GM19397 (cell line): ENCODE data around the gene FAM229A.
"Not testable (repeated sequence)": the region's sequence is repeated elsewhere in the genome, so short reads cannot be mapped to it uniquely, and the experiment has no call there.

Experiments used
- ATAC-seq: cut with Tn5 transposase; IDR thresholded peaks from one replicate; pipeline ENCODE4 v1.9.1; 2021; ENCODE audit warnings: mild to moderate bottlenecking, moderate library complexity; ENCODE audit not compliant: unreplicated experiment

The FAM229A gene

GRCh38 chr1:32362474-32363313, at the start of gene FAM229A, which contains the start of gene TSSK3:
FAM229A (minus strand) TSS chr1:32362485; CDS start chr1:32362091, 394 bp downstream.
TSSK3 (plus strand) TSS chr1:32362539; CDS start chr1:32362702, 163 bp downstream.
- ATAC-seq: no peak

GRCh38 chr1:32411261-32411660, 49.0 kb upstream of the FAM229A start:
- ATAC-seq: no peak

- no peak for ATAC-seq
These were observed 44.4 kb upstream of the FAM229A start for GRCh38 chr1:32406629-32407111.

GRCh38 chr1:32405672-32406467, 43.6 kb upstream of the FAM229A start:
- ATAC-seq: no peak

GRCh38 chr1:32404946-32405345, 42.7 kb upstream of the FAM229A start:
- no peak for ATAC-seq

GRCh38 chr1:32400876-32401631, 38.8 kb upstream of the FAM229A start:
- ATAC-seq: no peak

- no peak for ATAC-seq
These were observed 37.6 kb upstream of the FAM229A start for GRCh38 chr1:32399843-32400242.

- no peak for ATAC-seq
These were observed 36.1 kb upstream of the FAM229A start for GRCh38 chr1:32398401-32398800.

GRCh38 chr1:32396524-32396923, 34.2 kb upstream of the FAM229A start:
- not testable (repeated sequence) for ATAC-seq

GRCh38 chr1:32394890-32395432, 32.7 kb upstream of the FAM229A start:
- no peak for ATAC-seq

- peak; percentile 97 for ATAC-seq
These were observed 32.0 kb upstream of the FAM229A start, which contains the start of gene BSDC1 for GRCh38 chr1:32394141-32394889. BSDC1 (minus strand) TSS chr1:32394441; CDS start chr1:32394414, 27 bp downstream.

GRCh38 chr1:32393832-32394140, 31.5 kb upstream of the FAM229A start:
- peak; percentile 14 for ATAC-seq

GRCh38 chr1:32393136-32393535, 30.9 kb upstream of the FAM229A start:
- no peak for ATAC-seq

- no peak for ATAC-seq
These were observed 30.0 kb upstream of the FAM229A start for GRCh38 chr1:32392325-32392724.

- no peak for ATAC-seq
These were observed 28.9 kb upstream of the FAM229A start for GRCh38 chr1:32390904-32391870.

GRCh38 chr1:32388641-32389040, 26.4 kb upstream of the FAM229A start:
- no peak for ATAC-seq

- no peak for ATAC-seq
These were observed 24.5 kb upstream of the FAM229A start for GRCh38 chr1:32386676-32387392.

GRCh38 chr1:32380057-32380456, 17.8 kb upstream of the FAM229A start:
- ATAC-seq: no peak
